Measurements from ENCODE around the gene EFEMP2. TPM values are rescaled to one million over a fixed set of nuclear protein-coding genes. Genes with fewer than 3 reads are reported as not detected.

EFEMP2 gene
- total and polyA plus RNA-seq, 10 of the 15 experiments (the other 5 are each of a cell fraction or from before 2014, with no cell fraction given): 0.24 to 13.2 (median 1.3) TPM; not detected in 1

GRCh38 chr11:65860278-65861164 lies 12.1 kb downstream of the EFEMP2 start, which contains the start of gene MUS81 (continued):
- no peak for TF ChIP-seq IRF5 (IDR thresholded peaks at IDR 0.05; ENCODE audit: borderline replicate concordance)
- no peak for TF ChIP-seq CREB1 (IDR thresholded peaks at IDR 0.05; ENCODE audit: low read depth)
- 0 out of 2 replicates have a peak, but pooled peaks have one; percentile 14 for TF ChIP-seq RFX5 (IDR thresholded peaks at IDR 0.05; ENCODE audit: low read depth, low read length)
- TF ChIP-seq POLR2AphosphoS5 (IDR thresholded peaks at IDR 0.05; ENCODE audit: low read length): no peak
- no peak for TF ChIP-seq ZNF24 (IDR thresholded peaks at IDR 0.05)
- peak; percentile 78; the same call in 1 of the 2 replicates for TF ChIP-seq NFYB (IDR thresholded peaks at IDR 0.05; ENCODE audit: insufficient read depth, low read depth, low read length)
- no peak for TF ChIP-seq ZNF592 (IDR thresholded peaks at IDR 0.05)
- TF ChIP-seq BACH1 (IDR thresholded peaks at IDR 0.05; ENCODE audit: borderline replicate concordance): no peak; the same call in 1 of the 2 replicates
- TF ChIP-seq TARDBP (IDR thresholded peaks at IDR 0.05; ENCODE audit: borderline replicate concordance): 0 out of 2 replicates have a peak, but pooled peaks have one; percentile 13
- TF ChIP-seq IRF4 (IDR thresholded peaks at IDR 0.05; ENCODE audit: low read depth, low read length): 0 out of 2 replicates have a peak, but pooled peaks have one; percentile 8
- peak; percentile 17; the same call in 1 of the 2 replicates for TF ChIP-seq NR2F1 (conservative IDR thresholded peaks at IDR 0.05)
- TF ChIP-seq EZH2 (IDR thresholded peaks at IDR 0.05; ENCODE audit: borderline replicate concordance, control insufficient read depth, low read depth, low read length): no peak
- TF ChIP-seq E2F4 (IDR thresholded peaks at IDR 0.05; ENCODE audit: low read depth, low read length): no peak
- TF ChIP-seq TCF7 (IDR thresholded peaks at IDR 0.05; ENCODE audit: borderline replicate concordance): no peak
- no peak for TF ChIP-seq NFXL1 (IDR thresholded peaks at IDR 0.05; ENCODE audit: borderline replicate concordance)
- peak; percentile 9; the same call in 1 of the 2 replicates for TF ChIP-seq RAD21 (IDR thresholded peaks at IDR 0.05; ENCODE audit: insufficient read depth, low read depth, low read length)
- no peak for TF ChIP-seq ATF2 (IDR thresholded peaks at IDR 0.05; ENCODE audit: low read length)
- no peak for TF ChIP-seq BCLAF1 (IDR thresholded peaks at IDR 0.05)

Data from GM12878 (cell line).